T47D (cell line): ENCODE data around the gene CPS1.

ENCODE experiments used
- DNase-seq, 2 experiments: peaks; one replicate each; pipeline versions ENCODE4 v3.0.0 to v3.0.0-alpha.2; 2011 to 2012; ENCODE audit warnings: low read depth in 1 of 2, low spot score in 1 of 2
- JUND ChIP-seq: IDR thresholded peaks from 2 replicates; pipeline ENCODE4 v1.6.1; 2012; ENCODE audit warnings: low read depth
- in situ Hi-C: cut with HindIII; loops from 2 replicates; pipeline ENCODE4 v1.10.0; 2016; ENCODE audit warnings: low sequenced_read_pairs, low pct_unique_long_range_greater_than_20kb

CPS1 gene

DNA sequence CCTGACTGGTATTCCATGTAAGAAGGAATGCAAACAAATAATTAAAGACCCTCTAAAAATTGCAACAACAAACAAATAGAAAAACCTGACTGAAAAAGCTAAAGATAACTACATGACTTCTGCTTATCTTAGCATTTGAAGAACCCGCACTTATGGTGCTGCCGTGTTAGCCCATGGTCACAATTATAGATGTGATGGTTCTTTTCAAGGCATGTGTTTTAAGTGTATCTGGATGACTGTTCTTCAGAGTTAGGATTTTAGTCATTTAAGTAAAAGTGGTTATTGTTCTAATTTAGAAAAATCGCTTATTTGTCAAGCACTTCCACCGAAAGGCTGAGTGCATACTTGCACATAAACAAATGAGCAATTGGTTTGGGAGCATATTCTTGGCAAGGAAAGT lies 77.3 kb downstream of the CPS1 start:
- no peak for TF ChIP-seq JUND
- DNase-seq, result no peak
- in situ Hi-C loops, result no loop called here

DNA sequence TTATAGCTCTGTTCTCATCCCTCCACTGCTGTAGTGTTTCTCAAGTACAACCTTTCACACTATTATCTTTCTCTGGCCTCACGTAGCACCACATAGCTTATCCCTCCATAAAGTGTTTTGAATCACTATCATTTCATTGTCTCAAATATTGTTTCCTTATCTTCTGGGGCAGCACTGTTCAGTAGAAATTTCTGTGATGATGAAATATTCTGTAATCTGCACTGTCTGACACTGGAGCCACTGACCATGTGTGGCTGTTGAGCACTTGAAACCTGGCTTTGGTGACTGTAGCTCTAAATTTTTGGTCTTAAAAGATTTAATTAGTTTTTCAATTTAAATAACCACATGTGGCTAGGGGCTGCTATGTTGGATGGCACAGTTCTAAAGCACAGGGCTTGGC lies 78.9 kb downstream of the CPS1 start:
- TF ChIP-seq JUND, result no peak
- in situ Hi-C loops, result no loop called here
- DNase-seq, result no peak

DNA sequence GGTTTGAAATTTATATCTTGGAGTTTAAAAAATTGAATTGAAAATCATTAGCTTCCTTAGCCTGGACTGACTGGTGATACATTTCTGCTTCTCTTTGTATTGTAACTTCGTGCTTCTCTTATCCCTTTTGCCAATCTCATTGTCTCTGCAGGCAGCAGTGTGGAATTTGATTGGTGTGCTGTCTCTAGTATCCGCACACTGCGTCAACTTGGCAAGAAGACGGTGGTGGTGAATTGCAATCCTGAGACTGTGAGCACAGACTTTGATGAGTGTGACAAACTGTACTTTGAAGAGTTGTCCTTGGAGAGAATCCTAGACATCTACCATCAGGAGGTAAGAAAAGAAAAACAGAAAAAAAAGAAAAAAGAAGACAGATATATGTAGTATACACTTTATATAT lies 85.9 kb downstream of the CPS1 start:
- in situ Hi-C loops, result no loop called here
- TF ChIP-seq JUND, result no peak
- DNase-seq, result no peak

DNA sequence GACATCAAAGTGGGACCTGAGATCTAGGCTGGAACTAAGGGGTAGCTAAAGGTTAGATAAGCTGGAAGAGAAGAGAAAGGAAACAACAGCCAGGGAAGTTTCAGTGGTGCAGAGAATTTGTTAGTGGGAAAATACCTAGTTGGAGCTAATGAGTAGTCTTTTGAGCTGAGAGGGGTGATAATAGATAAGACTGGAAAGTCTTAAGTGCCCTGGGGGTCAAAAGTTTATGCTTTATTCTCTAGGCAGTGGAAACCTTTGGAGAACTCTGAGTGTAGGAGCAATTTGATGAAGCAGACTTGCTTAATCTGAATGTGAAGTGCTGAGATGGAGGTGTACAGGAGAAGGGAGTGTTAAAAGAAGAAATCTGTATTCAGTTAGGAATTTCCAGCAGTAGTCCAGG lies 90.8 kb downstream of the CPS1 start:
- no peak for TF ChIP-seq JUND
- in situ Hi-C loops, result no loop called here

DNA sequence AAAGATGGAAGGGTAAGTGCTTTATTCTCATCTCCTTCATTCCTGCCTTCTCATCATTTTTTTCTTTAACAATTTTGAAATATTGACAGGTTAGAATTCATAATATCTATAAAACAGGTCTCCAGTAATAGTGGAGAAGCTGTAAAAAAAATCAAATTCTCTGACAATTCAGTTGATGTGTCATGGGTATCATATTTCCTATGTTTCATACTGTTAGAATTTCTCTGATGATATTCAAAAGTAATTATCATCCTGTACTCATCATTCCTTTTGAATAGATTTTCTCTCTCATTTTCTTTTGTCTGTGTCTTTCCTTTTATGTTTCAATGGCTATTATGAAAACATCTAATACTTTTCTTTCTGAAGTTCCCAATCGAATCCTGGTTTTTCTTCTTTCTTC lies 97.7 kb downstream of the CPS1 start:
- TF ChIP-seq JUND, result no peak
- in situ Hi-C loops, result no loop called here
- no peak for DNase-seq

More for the DNA sequence above, 90.8 kb downstream of the CPS1 start:
- no peak for DNase-seq

DNA sequence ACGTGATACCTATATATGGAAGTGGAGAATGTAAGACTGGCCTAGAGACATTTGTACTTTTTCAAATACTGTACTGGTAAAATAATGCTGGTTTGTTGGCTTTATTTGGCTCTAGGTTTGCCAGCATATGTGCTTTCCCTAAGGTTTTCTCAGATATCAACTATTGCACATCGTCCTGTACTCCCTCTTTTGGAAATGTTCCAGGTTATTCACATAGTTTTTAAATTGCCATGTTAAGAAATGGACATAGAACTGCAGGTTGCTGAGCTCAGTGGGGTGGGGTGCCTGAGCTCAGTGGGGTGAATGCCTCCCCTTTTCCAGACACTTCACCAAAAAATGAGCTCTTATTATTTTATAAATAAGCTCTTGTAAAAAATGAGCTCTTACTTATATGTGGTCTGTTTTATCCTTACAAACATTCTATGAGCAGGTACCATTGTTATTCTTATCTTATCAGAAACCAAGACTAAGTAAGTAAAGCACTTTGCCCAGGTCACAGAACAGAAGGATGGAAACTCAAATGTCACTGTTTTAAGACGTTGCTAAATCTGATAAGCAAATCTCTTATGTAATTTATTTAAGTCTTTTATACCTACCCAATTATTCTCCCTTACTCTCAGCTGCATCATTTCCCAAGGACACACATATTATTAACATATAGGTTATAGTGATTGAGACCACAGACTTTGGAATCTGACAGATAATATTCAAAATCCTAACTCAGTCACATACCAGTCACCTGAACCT lies 99.0 kb downstream of the CPS1 start:
- no peak for TF ChIP-seq JUND
- in situ Hi-C loops, result no loop called here

DNA sequence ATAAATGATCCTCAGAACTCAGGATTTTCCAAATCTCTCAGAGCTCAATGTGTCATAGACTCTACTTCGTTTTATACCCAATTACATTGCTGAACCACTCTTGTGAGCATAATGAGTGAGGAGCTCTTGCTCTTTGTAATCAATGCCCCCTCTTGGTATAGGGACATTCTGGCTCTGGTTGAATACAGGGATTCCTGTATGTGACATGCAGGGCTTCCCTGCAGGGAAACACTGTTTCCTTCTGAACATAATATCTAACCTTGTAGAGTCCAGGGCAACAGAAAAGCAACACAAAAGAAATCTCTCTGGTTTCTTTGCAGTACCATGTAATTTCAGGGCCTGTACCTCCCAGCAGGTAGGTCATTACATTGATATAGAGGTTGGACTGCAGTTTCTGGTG lies 101.5 kb downstream of the CPS1 start:
- no peak for TF ChIP-seq JUND
- in situ Hi-C loops, result no loop called here
- DNase-seq, result no peak

More for the DNA sequence above, 99.0 kb downstream of the CPS1 start:
- DNase-seq, result no peak

DNA sequence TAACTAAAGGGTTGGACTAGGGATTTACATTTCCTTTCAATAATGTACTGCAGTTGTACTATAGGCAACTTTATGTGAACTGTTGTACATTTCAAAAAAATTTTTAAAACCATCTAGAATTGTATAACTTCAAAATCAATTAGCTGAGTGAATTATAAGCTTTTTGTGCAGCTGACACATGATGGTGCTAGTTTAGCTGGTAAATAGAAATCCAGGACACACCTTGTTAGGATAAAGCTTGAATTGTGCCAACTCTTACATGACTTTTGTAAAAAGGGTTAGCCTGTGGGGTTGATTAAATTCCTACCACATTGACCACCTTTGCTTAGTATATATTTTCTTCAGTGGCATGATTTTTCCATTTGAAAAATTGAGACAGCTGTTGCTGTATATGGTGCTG lies 104.4 kb downstream of the CPS1 start:
- no peak for DNase-seq
- in situ Hi-C loops, result no loop called here
- TF ChIP-seq JUND, result no peak

DNA sequence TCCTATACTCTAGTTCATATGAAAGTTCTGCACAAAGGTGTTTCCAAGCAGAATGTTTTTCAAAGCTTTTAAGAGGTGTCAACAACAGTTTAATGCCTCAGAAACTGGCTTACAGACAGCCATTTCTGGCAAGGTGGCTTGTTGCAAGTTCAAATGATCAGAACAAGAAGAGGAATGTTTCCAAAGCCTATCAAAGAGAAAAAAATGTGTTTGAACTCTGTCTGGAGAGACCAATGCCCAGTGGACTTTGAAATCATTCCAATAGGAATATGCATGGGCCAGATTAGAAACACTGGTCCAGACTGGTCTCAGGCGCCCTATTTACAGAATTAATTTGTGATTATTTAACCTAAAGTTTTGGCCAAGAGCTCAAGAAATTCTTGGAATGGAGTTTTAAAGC lies 106.2 kb downstream of the CPS1 start:
- no peak for DNase-seq
- in situ Hi-C loops, result no loop called here
- TF ChIP-seq JUND, result no peak

DNA sequence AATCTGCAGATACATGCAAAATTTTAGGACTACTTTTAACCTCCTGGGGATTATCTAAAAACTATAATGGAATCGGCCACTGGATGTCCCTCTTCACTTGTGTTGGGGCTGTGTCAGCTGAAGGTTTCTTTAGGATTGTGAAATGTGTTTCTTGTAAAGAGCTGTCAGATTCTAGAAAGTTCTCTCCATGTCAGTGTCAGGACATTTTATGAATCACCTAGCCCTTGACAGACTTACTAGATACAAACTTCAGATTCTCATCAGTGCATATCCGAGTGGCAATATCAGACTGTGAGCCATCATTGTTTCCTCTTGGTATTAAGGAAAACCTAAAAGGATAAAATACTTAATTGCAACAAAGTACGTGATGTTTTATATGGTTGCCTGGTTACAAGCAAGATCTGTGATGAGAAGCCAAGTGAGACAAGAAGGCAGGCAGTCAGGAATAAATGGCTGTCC lies 107.3 kb downstream of the CPS1 start:
- peak; percentile 26 to 67 for DNase-seq
- no peak for TF ChIP-seq JUND
- in situ Hi-C loops, result no loop called here

DNA sequence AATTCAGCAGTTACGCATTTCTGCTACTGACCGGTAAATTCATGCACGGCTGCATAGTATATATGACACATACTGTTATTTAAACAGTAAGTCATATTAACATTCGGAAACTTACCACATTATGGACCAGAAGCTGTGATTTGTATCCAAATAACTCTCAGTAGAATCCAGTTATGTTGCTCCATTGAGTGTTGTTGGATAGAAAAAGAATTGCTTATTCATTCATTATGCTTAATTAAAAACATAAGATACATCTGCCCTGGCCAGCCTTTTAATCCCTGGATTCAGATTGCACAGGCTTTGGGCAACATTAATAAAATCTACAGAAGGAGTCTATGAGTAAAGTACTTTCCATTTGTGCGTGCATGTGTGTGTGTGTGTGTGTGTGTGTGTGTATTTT lies 111.3 kb downstream of the CPS1 start:
- no peak for DNase-seq
- in situ Hi-C loops, result no loop called here
- TF ChIP-seq JUND, result no peak

DNA sequence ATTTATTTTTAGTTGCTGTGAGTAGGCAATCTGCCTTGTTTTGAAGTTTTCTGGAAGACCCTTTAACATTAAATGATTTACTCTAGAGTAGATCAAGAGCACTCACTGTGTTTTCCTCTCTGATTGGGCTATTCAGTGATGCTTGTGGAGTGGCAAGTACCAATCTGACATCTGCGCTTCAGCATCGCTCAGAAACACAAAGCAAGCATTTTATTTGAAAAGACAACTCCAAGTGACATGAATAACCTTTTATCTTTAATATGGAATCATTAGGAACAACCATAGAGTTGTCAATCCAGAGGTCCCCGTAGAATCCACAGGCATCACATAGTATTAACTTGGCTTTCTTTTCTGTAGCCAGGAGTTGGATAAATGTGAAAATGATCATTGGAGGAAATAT lies 114.7 kb downstream of the CPS1 start:
- in situ Hi-C loops, result no loop called here
- no peak for DNase-seq
- no peak for TF ChIP-seq JUND

DNA sequence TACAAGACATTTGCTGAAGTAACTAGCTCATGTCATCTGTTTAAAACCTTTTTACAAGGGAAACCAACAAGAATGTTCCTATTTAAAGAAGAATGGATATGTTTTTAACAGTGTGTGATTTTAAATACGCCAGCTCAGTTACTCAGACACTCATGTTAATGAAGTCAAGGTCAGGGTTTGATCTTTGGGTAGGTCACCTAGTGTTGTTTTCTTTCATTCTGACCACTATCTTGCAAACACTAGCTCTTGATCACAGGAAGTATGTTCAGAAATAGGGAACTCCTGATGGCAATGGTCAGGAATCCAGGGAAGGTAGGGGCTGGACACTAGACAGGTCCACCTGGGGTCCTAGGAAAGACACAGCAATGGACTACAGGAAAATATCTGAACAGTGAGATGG lies 116.7 kb downstream of the CPS1 start:
- in situ Hi-C loops, result no loop called here
- no peak for TF ChIP-seq JUND
- no peak for DNase-seq

DNA sequence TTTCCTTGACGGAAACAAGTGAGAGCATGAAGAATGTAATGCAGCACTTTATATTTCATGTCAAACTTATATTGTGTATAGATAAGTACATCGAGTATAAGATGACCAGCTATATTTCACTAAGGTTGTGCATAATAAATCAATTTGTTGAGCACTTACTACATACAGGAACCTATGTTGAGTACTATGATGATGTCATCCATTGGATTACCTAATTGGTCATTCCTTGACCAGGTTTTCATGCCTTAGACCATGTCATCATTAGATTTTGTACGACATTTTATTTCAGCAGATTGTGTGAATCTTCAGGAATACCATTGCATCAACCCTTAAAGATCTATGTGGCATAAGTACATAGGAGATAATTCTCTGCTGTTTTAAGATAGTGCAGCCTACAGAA lies 119.7 kb downstream of the CPS1 start:
- TF ChIP-seq JUND, result no peak
- DNase-seq, result no peak
- in situ Hi-C loops, result no loop called here
